K562 (cell line): ENCODE results near the gene PLD6. TPM values are rescaled to one million over a fixed set of nuclear protein-coding genes. Genes with fewer than 3 reads are reported as not detected.
A peak's percentile ranks its signal among the peaks of the same experiment; 100 is the strongest.
"Not testable (repeated sequence)": the region's sequence is repeated elsewhere in the genome, so short reads cannot be mapped to it uniquely, and the experiment has no call there.

ENCODE experiments used
- ATAC-seq: fragments of 200-7000 bp; cut with Tn5 transposase; 3 replicates; pipeline ENCODE4 v1.9.1; 2020; ENCODE audit warnings: moderate library complexity
- BruUV-seq: library from RNA; stranded (reverse); fragments of 400-500 nt; replicated peaks from 2 replicates; lab custom pipeline; 2021; lab: Mats Ljungman, UMichigan
- CTCF ChIA-PET: fragments of 300-600 bp; formaldehyde crosslinking; extraction: SDS; loops from one replicate; lab custom pipeline; 2021; ENCODE audit warnings: low intra/inter-chr PET ratio; lab: Yijun Ruan, JAX
- POLR2A ChIA-PET: fragments of 300-600, 350-650 bp; sonication (Branson Sonifier 250); formaldehyde crosslinking; extraction: SDS; loops from one replicate; lab custom pipeline; 2021; ENCODE audit warnings: antibody characterized with exemption, inconsistent platforms; lab: Yijun Ruan, JAX
- DNase-seq, 4 experiments: peaks; one replicate each; pipeline versions ENCODE4 v3.0.0 to v3.0.0-alpha.2; 2011 to 2018; ENCODE audit warnings: low spot score in 3 of 4, mixed read lengths in 3 of 4; ENCODE audit errors: extremely low read depth in 1 of 4
- FAIRE-seq: peaks from 2 replicates; lab custom pipeline; 2011; peaks lifted over from hg19 to GRCh38; lab: Jason Lieb, UNC
- H2AFZ ChIP-seq: 2 replicates; pipeline ENCODE4 v1.6.0; 2011; ENCODE audit warnings: low read depth, low read length, control low read depth, inconsistent platforms
- H3K27ac ChIP-seq: fragments of 200-600 bp; 3 replicates; pipeline ENCODE4 v1.8.0; 2011; ENCODE audit warnings: low read depth, mild to moderate bottlenecking, control low read depth, inconsistent platforms, low read length, moderate library complexity, mixed read lengths; ENCODE audit errors: extremely low read depth
- H3K27me3 ChIP-seq, 2 experiments: fragments of 300-600 bp in 1 of 2; 2 replicates in 1 of 2; 3 replicates in 1 of 2; pipeline versions ENCODE4 v1.6.0 to v1.8.0; 2011; ENCODE audit warnings: inconsistent platforms in 2 of 2, low read length in 2 of 2, mild to moderate bottlenecking in 1 of 2, mixed read lengths in 1 of 2, moderate library complexity in 1 of 2; ENCODE audit not compliant: control insufficient read depth in 2 of 2, insufficient read depth in 2 of 2
- H3K36me3 ChIP-seq: fragments of 300-600 bp; 3 replicates; pipeline ENCODE4 v1.8.0; 2011; ENCODE audit warnings: mild to moderate bottlenecking, low read length, inconsistent platforms; ENCODE audit not compliant: control insufficient read depth, insufficient read depth
- H3K4me1 ChIP-seq, 2 experiments: fragments of 200-600 bp in 1 of 2; replicated peaks in 1 of 2; 2 replicates in 1 of 2; 3 replicates in 1 of 2; pipeline versions ENCODE4 v1.5.1 to v1.8.0; 2011; ENCODE audit warnings: inconsistent platforms in 2 of 2, low read length in 2 of 2, mild to moderate bottlenecking in 1 of 2, mixed read lengths in 1 of 2, moderate library complexity in 1 of 2; ENCODE audit not compliant: control insufficient read depth in 2 of 2, insufficient read depth in 2 of 2
- H3K4me2 ChIP-seq: 2 replicates; pipeline ENCODE4 v1.6.1; 2011; ENCODE audit warnings: low read length, control low read depth, inconsistent platforms, mixed read lengths; ENCODE audit not compliant: insufficient read depth
- H3K4me3 ChIP-seq: fragments of 200-600 bp; sonication (generic), shearing (Covaris generic); 2 replicates; pipeline ENCODE4 v1.5.1; 2016; ENCODE audit warnings: control low read depth, inconsistent platforms
- H3K79me2 ChIP-seq: fragments of 200-600 bp; 3 replicates; pipeline ENCODE4 v1.8.0; 2011; ENCODE audit warnings: low read length, inconsistent platforms; ENCODE audit not compliant: control insufficient read depth, insufficient read depth
- H3K9ac ChIP-seq, 2 experiments: 2 replicates each; pipeline versions ENCODE4 v1.6.0 to v1.6.1; 2011; ENCODE audit warnings: low read depth in 2 of 2, low read length in 2 of 2, control low read depth in 1 of 2, inconsistent platforms in 1 of 2, mild to moderate bottlenecking in 1 of 2, mixed read lengths in 1 of 2; ENCODE audit not compliant: insufficient read depth in 1 of 2
- H3K9me1 ChIP-seq: one replicate; pipeline ENCODE4 v1.6.0; 2011; ENCODE audit warnings: inconsistent platforms, mild to moderate bottlenecking, low read length, moderate library complexity; ENCODE audit not compliant: control insufficient read depth, insufficient read depth
- H3K9me3 ChIP-seq: replicated peaks from 2 replicates; pipeline ENCODE4 v1.5.1; 2011; ENCODE audit warnings: low read depth, low read length, inconsistent platforms; ENCODE audit not compliant: control insufficient read depth, insufficient read depth
- H4K20me1 ChIP-seq: replicated peaks from 2 replicates; pipeline ENCODE4 v1.6.1; 2011; ENCODE audit warnings: low read length, inconsistent platforms, mixed read lengths; ENCODE audit not compliant: control insufficient read depth, insufficient read depth
- EWSR1 ChIP-seq: fragments of 450-650 bp; IDR thresholded peaks from 2 replicates; pipeline ENCODE4 v1.6.1; 2018; ENCODE audit warnings: borderline replicate concordance, mild to moderate bottlenecking, low read depth, moderate library complexity; ENCODE audit not compliant: partially characterized antibody
- NBN ChIP-seq: fragments of 450-650 bp; IDR thresholded peaks from 2 replicates; pipeline ENCODE4 v1.6.1; 2016; ENCODE audit warnings: low read depth, mild to moderate bottlenecking
- NFXL1 ChIP-seq: fragments of 450-650 bp; formaldehyde crosslinking; IDR thresholded peaks from 2 replicates; pipeline ENCODE4 v1.4.0; 2021; ENCODE audit warnings: mild to moderate bottlenecking
- RBM14 ChIP-seq: fragments of 200-400 bp; formaldehyde crosslinking; IDR thresholded peaks from 2 replicates; pipeline ENCODE4 v1.6.1; 2018; ENCODE audit warnings: low read depth, mild to moderate bottlenecking, low read length, moderate library complexity, borderline replicate concordance; ENCODE audit not compliant: insufficient read depth
- SP1 ChIP-seq: sonication (generic); formaldehyde crosslinking; IDR thresholded peaks from 2 replicates; pipeline ENCODE4 v1.8.1; 2022; ENCODE audit warnings: mild to moderate bottlenecking, missing genetic modification reagents
- TCFL5 ChIP-seq: fragments of 250-450 bp; sonication (Bioruptor Pico); conservative IDR thresholded peaks from 2 replicates; pipeline ENCODE4 v1.6.1; 2021; ENCODE audit warnings: mild to moderate bottlenecking, moderate library complexity, matching md5 sums
- WGBS: fragments of 100-300 bp; shearing (Covaris generic); methylation state at CpG from one replicate; pipeline ENCODE4 v1.1.6; 2016; ENCODE audit warnings: low coverage, mixed read lengths; ENCODE audit not compliant: insufficient coverage; ENCODE audit errors: missing lambda C conversion rate; 5-methylcytosine and 5-hydroxymethylcytosine counted together
- in situ Hi-C: fragments of 300-500 bp; cut with MboI; formaldehyde crosslinking; loops from 4 replicates; pipeline ENCODE4 v1.15.0; 2018; ENCODE audit warnings: inconsistent platforms, mixed read lengths
- intact Hi-C: fragments of 100-400 bp; cut with micrococcal nuclease; formaldehyde crosslinking; loops from 2 replicates; pipeline ENCODE4 v1.14.2; 2022
- polyA plus RNA-seq, 8 experiments: library from polyadenylated mRNA; depleted of rRNA in 4 of 8; stranded (reverse) in 5 of 8; unstranded in 3 of 8; fragments of >200 nt; fragmentation: Nextera tagmentation in 2 of 8; fragmentation: Illumina TruSeq in 1 of 8; extraction: Ambion mirVana in 2 of 8; extraction: Trizol in 1 of 8; gene quantifications; 2 replicates each; pipeline versions ENCODE4 v1.2.1 to v1.2.3, GENCODE V29; 2011 to 2014; ENCODE audit warnings: inconsistent platforms in 1 of 8, missing spikeins in 1 of 8
- total RNA-seq, 7 experiments: library from RNA; depleted of rRNA in 6 of 7; stranded (reverse); fragments of >200 nt in 6 of 7; fragmentation: Illumina TruSeq in 2 of 7; extraction: Trizol in 2 of 7; gene quantifications; 2 replicates each; pipeline versions ENCODE4 v1.2.1 to v1.2.3, GENCODE V29; 2011 to 2021; ENCODE audit warnings: low replicate concordance in 1 of 7
- TF ChIP-seq, protein P1 (sequence below): fragments of 250-450 bp; sonication (Bioruptor Pico); IDR thresholded peaks from 2 replicates; pipeline ENCODE4 v1.8.0; 2022; ENCODE audit warnings: inconsistent platforms
- TF ChIP-seq, protein P2 (sequence below), 2 experiments: fragments of 450-650 bp; conservative IDR thresholded peaks; 2 replicates each; pipeline ENCODE4 v1.6.1; 2017; ENCODE audit warnings: mild to moderate bottlenecking in 2 of 2, moderate library complexity in 2 of 2

PLD6 gene
- total and polyA plus RNA-seq, 9 of the 15 experiments (the other 6 are each of a cell fraction or from before 2014, with no cell fraction given), result 3.6 to 15.6 (median 10.0) TPM

- TF ChIP-seq, protein P1, sequence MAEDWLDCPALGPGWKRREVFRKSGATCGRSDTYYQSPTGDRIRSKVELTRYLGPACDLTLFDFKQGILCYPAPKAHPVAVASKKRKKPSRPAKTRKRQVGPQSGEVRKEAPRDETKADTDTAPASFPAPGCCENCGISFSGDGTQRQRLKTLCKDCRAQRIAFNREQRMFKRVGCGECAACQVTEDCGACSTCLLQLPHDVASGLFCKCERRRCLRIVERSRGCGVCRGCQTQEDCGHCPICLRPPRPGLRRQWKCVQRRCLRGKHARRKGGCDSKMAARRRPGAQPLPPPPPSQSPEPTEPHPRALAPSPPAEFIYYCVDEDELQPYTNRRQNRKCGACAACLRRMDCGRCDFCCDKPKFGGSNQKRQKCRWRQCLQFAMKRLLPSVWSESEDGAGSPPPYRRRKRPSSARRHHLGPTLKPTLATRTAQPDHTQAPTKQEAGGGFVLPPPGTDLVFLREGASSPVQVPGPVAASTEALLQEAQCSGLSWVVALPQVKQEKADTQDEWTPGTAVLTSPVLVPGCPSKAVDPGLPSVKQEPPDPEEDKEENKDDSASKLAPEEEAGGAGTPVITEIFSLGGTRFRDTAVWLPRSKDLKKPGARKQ (CRISPR knock-in tag), result no peak
- TF ChIP-seq EWSR1 (no peak), SP1 (peak; percentile 99), TCFL5 (CRISPR knock-in tag) (no peak), NFXL1 (CRISPR knock-in tag) (no peak), RBM14 (no peak), NBN (no peak)
- TF ChIP-seq, protein P2, sequence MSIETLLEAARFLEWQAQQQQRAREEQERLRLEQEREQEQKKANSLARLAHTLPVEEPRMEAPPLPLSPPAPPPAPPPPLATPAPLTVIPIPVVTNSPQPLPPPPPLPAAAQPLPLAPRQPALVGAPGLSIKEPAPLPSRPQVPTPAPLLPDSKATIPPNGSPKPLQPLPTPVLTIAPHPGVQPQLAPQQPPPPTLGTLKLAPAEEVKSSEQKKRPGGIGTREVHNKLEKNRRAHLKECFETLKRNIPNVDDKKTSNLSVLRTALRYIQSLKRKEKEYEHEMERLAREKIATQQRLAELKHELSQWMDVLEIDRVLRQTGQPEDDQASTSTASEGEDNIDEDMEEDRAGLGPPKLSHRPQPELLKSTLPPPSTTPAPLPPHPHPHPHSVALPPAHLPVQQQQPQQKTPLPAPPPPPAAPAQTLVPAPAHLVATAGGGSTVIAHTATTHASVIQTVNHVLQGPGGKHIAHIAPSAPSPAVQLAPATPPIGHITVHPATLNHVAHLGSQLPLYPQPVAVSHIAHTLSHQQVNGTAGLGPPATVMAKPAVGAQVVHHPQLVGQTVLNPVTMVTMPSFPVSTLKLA (conservative IDR thresholded peaks at IDR 0.05), result peak; percentile 100
Observed at GRCh38 chr17:17206124-17206912, at the start of gene PLD6 (continued).

- H3K9me3 ChIP-seq, H3K4me3 ChIP-seq, H3K4me2 ChIP-seq, H3K27me3 ChIP-seq, in situ Hi-C loops, BruUV-seq, H3K9me1 ChIP-seq, H3K79me2 ChIP-seq, FAIRE-seq, DNase-seq, ATAC-seq, POLR2A ChIA-PET, H3K9ac ChIP-seq, H4K20me1 ChIP-seq, intact Hi-C loops, CTCF ChIA-PET, H3K27ac ChIP-seq, H2AFZ ChIP-seq: not testable (repeated sequence)
- peaks cover 80% of the 10 kb centered on the region for H3K36me3 ChIP-seq
- H3K4me1 ChIP-seq, result peaks cover 0 to 11% of the 10 kb centered on the region in 2 experiments; a peak in 3 of 5 replicates
- WGBS, result no CpG with 5 or more reads among the region's 11 CpGs
Observed at GRCh38 chr17:17255689-17256088, 49.6 kb upstream of the PLD6 start.
